HG03378 (cell line): Measurements from ENCODE around the gene HSPA6.
"Not testable (repeated sequence)": the region's sequence is repeated elsewhere in the genome, so short reads cannot be mapped to it uniquely, and the experiment has no call there.

Experiments
- ATAC-seq: cut with Tn5 transposase; IDR thresholded peaks from one replicate; pipeline ENCODE4 v1.9.1; 2021; ENCODE audit warnings: mild to moderate bottlenecking, moderate library complexity; ENCODE audit not compliant: unreplicated experiment

The HSPA6 gene

DNA sequence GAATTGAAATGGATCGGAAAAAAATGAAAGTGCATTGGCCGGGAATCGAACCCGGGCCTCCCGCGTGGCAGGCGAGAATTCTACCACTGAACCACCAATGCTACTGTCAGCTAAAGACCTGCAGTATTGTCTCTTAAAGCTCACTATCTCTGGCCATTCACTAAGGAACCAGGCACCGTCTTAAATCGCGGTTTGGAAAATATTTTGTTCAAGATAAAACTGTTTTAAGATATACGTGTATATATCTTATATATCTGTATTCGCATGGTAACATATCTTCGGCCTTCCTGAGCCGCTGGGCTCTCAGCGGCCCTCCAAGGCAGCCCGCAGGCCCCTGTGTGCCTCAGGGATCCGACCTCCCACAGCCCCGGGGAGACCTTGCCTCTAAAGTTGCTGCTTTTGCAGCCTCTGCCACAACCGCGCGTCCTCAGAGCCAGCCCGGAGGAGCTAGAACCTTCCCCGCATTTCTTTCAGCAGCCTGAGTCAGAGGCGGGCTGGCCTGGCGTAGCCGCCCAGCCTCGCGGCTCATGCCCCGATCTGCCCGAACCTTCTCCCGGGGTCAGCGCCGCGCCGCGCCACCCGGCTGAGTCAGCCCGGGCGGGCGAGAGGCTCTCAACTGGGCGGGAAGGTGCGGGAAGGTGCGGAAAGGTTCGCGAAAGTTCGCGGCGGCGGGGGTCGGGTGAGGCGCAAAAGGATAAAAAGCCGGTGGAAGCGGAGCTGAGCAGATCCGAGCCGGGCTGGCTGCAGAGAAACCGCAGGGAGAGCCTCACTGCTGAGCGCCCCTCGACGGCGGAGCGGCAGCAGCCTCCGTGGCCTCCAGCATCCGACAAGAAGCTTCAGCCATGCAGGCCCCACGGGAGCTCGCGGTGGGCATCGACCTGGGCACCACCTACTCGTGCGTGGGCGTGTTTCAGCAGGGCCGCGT lies at the start of gene HSPA6:
Gene HSPA6, plus strand, starts transcription at position 724 of the 925 bp plus-strand sequence. Its CDS starts 119 bp downstream, at position 843.
- peak; percentile 45 for ATAC-seq

DNA sequence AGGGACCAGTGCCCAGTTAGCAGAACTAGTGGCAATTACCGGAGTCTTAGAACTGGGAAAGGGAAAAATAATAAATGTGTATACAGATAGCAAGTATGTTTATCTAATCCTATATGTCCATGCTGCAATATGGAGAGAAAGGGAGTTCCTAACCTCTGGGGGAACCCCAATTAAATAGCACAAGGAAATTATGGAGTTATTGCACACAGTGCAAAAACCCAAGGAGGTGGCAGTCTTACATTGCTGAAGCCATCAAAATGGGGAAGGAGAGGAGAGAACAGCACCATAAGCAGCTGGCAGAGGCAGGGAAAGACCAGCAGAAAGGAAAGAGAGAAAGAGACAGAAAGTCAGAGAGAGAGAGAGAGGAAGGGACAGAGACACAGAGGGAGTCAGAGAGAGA lies 46.6 kb upstream of the HSPA6 start:
- ATAC-seq: not testable (repeated sequence)

DNA sequence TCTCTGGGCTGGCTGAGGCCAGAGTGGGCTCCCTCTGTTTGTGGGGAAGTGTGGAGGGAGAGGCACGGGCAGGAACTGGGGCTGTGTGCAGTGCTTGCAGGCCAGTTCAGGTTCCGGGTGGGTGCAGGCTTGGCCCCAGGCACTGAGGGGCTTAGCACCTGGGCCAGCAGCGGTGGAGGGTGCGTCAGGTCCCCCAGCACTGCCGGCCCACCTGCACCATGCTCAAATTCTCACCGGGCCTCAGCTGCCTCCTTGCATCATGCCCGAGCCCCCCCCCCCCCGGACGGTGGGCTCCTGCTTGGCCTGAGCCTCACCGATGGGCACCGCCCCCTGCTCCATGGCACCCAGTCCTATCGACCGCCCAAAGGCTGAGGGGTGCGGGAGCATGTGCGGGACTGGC lies 45.4 kb upstream of the HSPA6 start:
- no peak for ATAC-seq

DNA sequence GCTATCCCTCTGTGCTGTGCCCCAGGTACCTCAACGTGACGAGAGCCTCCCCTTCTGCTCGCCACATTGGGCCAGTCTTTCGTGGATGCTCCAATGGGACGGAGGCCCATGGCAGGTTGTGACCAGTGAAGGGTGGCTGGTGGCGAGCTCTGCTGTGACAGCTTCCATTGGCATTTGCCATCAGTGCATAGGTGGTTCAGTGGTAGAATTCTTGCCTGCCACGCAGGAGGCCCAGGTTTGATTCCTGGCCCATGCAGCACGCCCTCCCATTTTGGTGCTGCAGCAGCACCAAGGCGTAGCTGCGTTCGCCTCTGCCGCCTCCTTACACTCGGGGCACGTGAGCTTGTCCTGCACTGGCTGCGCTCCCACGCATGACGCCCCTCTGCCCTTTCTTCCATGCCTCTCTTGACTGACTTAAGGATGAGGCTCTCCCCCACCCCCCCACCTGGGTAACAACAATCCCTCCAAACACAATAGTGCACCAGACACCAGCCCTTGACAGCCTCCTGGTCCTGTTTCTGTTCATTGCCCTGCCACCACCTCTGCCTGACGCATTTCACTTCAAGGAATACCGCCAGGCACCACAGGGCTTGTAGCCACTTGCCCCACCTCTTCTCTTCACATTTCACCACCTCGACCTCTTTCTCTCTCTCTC lies 43.8 kb upstream of the HSPA6 start:
- ATAC-seq: no peak

DNA sequence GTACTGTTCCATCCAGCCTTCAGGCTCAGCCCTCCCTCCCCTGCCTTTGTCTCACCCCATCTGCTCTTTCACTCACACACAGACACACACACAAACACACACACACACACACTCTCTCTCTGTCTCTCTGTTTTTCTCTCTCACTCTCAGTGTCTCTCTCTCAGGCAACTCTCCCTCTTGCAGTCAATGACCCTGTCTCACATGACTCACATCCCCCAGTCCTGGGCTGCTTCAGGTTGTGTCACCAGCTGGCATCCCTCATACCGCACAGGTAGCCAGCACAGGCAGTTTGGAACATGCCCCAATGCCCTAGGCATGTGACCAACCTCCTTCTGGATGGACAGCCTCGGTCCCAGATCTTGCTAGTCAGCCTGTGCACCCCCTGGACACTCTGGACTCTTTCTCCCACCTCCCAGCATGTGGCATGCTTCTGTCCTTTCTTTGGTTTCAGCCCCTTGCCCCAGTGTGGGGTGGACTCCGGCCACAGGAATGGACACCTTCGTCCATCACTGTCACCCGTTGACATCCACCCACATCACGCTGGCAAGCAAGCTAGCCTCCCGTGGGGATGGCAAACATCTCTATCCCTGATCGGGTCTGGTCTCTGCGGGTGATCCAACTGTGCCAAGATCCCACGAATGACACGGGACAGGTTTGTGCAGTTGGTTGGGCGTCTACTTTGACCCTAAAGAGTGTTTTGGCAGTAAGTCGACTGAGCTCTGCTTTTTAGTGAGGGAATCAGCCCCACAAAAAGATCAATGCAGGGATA lies 42.5 kb upstream of the HSPA6 start:
- ATAC-seq: no peak

DNA sequence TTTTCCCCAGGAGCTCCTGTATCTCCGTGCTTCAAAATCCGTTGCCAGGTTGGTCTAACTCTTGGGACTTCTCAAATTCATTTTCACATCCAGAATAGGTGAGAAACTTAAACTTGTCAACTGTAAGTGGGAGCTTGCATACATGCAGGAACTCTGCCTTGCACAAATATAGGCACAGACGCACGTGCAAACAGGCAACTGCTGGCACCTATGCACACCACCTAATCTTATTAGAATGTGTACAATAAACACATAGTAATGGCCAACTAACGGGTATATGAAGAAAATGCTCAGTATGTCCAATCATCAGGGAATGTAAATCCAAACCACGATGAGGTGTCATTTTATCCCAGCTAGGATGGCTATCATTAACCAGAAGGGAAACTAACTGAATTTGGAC lies 41.7 kb upstream of the HSPA6 start:
- ATAC-seq: no peak

DNA sequence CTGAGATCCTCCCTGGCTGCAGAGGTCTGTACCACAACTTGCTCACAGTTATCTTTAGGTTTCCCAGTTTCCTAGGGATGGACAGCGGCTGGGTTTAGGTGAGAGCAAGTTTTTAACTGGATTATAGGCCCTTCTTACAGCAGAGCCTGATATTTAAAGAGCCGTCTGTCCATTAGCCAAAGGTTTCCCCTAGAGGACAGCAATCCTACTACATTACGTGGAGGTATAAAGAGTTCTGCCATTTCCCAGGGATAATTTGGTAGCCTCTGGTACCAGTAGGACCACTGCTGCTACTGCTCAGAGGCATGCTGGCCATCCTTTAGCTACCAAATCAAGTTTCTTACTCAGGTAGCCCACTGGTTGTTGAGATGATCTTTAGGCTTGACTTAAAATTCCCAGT lies 41.0 kb upstream of the HSPA6 start:
- no peak for ATAC-seq

DNA sequence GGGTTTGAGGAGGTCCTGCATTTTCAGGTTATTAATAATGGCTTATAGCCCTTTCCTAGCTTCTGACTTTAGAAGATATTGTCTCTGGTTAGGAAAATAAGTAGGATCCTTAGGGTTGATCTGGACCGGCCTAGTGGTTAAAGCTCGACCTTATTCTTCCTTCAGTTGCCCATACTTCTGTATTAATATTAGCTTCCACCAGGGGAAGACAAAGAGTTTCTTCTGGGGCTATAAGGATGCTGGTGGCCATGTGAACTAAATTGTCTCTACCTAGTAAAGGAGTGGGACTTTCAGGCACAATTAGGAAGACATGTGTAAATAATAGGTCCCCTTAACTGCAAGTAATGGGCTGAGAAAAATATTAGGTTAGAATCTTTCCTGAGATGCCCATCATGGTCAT lies 39.7 kb upstream of the HSPA6 start:
- ATAC-seq: no peak

DNA sequence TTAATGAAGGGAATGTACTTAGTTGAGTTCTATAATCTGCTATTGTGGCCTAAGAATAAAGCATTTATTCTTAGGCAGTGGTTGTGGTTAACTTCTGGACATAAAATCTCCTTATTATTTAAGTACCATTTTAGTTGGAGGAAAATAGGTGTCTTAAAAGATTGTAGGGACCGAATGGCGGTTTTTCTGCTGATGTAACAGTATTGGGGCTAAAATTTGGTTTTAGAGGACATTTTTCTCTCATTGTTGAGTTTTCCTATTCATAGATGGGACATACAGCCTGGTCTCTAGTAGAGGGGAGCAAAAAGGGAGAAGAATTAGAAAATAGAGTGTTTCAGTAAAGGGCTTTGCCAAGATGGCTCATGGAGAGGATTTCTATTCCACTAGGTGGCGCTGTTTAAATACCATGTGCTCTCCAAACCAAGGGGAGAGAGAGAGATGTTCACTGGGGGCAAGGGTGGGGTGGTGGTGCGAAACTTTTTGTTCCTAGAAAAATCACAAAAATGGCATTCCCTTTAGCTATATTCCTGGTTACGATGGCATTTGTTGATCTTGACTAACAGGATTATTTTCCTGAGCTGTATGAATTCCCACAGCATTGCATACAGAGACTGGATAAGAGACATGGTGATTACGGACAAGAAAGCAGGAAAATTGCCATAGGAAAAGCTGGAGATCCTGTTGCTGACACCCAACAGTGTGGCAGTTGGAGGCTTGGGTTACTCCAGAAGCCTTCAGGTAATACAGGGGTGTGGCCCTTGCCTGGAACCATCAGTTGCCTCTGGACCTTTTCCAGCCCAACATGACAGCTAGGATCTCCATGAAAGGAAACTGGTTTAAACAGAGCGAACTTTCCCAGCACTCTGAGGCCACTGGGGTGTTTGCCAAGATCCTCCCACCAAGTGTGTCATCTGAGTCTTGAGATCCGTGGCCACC lies 37.3 kb upstream of the HSPA6 start:
- ATAC-seq: no peak

DNA sequence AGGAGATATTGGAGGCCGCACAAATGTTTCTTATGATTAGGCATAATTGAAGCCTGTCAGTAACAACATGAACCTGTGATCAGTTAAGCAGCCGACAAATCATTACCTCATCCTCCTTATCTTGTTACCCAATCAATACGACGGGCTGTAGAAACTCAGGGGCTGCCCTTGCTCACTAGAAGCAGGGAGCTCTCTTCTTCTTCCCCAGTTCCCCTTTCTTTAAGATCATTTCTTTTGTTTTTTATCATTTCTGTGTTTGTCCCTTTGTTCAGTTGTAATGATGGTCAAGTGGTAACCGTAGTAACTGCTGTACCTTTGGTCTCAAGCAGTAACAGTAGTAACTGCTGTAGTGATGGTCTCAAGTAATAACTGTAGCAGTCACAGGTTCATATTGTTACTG lies 32.9 kb upstream of the HSPA6 start:
- ATAC-seq: no peak

DNA sequence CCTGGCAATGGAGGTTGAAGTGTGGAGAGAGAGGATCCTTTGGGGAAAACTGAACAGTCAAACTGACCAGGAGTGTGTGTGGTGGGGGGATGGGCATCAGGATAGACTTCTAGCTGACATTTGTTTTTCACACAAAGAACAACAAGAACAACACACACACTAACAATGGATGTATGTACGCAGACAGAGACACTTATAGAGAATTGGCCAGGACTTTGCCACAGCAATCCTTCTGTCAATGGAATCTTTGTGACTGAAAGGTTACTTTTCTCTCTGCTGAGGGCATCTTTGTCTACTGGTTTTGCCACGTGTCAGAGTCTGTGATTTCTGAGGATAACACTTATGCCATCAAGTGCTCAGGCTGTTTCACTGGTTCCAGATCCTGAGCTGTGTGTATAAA lies 31.5 kb upstream of the HSPA6 start:
- no peak for ATAC-seq

DNA sequence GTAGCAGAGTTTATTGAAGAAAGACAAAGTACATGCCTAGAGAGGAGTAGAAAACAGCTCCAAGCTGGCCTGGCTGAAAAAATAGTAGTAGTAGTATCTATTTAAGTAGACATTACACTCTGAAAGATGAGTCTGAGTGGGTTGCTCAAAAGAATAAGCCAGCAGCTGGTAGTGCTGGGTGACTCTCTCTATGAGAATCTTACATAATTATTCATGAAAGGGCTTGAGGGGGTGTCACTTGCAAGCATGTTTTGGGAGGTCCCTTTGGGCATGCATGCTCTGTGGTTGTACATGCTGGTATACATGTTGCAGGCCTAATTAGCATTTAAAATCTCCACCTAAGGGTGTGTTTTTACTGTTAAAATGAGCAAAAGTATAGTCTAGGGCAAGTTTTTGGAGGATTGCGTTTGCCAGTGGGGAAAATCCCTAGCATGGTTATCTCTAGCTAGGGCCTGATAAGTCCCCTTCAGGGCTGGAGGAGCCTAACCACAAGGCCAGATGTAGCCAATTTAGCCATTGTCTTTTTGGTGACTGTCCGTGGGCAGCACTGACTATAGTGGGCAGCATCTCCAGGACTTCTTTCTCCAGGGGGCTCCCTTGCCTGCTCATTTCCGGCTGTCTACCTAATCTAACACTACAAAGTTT lies 30.1 kb upstream of the HSPA6 start:
- ATAC-seq: no peak

DNA sequence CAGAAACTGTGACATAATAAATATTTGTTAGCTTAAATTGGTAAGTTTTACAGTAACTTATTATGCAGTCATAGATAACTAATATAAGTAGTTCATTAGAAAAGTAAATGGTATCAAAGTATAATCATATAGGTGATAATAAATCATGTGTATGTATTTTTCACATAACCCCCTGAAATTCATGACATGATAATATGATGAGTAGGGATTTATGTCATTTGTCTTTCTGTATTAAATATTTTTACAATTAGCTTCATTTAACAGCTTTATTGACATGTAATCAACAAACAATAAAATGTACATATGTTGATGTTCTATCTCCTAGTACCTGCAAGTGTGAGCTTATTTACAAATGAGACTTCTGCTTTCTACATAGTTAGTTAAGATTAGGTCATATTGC lies 28.9 kb upstream of the HSPA6 start:
- ATAC-seq: no peak

DNA sequence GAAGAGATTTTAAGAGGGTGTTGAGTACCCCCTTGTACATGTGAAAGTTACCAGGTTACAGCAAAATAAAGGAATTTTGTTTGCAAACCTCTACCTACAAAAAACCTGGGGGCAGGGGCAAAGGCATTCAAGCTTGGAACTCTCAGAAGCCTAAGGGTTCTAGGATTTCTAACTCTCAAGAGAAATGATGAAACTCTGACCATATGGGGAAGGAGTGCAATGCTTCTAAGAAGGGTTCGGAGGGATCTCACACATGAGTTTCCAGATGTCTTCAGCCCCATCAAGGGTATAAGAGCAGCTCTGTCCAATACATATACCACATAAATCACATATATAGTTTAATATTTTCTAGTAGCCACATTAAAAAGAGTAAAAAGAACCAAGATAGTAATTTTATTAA lies 26.4 kb upstream of the HSPA6 start:
- no peak for ATAC-seq

DNA sequence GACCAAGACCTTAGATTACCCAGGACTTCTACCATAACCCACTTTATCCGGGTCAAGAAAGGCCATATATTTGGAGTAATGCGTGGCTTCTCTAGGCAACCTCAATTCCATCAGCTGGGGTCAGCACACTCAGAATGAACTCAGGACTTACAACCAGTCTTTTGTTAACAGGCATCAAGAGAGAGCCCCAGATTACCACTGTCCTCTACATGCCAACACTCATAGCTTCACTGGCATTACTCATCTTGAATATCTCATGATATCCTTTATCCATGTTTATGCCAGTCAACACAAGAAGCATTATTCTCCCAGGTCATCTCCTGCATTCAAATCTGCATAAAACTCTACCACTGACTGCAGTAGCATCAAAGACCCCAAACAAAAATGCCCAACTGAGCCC lies 25.7 kb upstream of the HSPA6 start:
- no peak for ATAC-seq

DNA sequence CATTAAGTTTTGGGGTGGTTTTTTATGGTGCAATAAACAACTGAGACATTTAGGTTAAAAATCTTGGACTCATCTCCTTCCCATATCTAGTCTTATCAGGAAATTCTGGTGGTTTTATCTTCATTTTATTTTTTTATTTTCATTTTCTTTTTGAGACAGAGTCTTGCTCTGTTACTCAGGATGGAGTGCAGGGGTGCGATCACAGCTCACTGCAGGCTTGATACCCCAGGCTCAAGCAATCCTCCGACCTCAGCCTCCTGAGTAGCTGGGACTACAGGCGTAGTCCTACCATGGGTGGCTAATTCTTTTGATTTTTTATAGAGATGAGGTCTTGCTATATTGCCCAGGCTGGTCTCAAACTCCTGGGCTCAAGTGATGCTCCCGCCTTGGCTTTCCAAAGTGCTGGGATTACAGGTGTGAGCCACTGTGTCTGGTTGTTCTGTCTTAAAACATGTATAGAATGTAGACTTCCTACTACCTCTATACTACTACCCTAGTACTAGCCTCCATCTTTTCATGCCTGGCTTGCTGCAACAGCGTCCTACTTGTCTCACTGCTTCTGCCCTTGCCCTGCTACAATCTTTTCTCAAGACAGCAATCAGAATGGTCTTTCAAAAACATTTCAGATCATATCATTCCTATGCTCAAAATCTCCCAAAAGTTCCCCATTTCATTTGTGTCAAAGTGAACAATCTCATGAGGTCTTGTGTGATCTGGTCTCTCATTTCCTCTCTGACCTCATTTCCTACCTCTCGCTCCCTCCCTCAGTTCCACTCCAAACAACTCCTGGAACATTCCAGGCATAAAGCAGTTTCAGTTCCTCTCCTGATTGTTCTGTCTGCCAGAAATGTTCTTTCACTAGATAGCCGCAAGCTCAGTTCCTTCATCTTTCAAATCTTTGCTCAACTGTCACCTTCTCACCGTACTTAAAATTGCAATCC lies 25.0 kb upstream of the HSPA6 start:
- ATAC-seq: no peak

DNA sequence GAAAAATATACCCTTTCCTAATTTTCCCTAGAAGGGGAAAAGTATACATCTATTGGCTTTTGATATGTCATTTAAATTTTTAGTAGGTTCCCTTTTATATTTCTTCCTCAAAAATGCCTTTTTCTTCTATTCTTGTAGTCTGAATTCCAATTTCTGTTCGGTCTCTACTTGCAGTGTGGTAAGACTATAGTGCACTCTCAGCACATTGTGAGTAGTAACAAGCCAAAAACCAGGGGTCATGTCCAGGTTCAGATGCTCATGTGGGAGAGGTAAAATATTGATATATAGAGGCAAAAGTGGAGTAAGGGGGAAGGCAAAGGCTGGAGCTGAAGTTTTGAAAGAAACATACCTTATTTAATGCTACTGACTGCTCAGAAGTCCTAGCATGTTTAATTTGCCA lies 23.1 kb upstream of the HSPA6 start:
- ATAC-seq: no peak

DNA sequence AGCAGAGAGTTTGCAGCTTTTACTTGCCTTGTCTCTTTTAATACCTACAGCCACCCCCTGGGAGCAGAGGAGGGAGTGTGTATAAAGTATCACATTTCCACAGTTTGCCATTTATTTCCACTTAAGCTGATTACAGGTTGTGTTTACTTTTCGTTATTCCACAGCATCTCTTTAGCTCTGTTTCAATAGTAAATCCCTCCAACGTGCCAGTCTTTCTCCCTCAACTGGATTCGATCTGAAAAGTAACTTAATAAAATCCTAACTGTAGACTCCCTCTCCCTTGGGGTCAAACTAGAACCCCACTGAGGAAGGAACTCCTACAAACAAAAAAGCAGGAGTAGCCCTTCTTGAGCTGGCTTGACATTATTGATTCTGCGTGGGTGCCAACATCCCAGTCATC lies 22.2 kb upstream of the HSPA6 start:
- ATAC-seq: no peak
